ENCODE data around the gene UGT2B10.

Gene UGT2B10

GRCh38 chr4:68871809-68872642, 56.2 kb downstream of the UGT2B10 start:
- DNase-seq (ENCODE audit: low read depth in 3 of 3): no peak

- DNase-seq (ENCODE audit: low read depth in 3 of 3): no peak
These were observed 57.1 kb downstream of the UGT2B10 start for GRCh38 chr4:68872643-68873502.

DNA sequence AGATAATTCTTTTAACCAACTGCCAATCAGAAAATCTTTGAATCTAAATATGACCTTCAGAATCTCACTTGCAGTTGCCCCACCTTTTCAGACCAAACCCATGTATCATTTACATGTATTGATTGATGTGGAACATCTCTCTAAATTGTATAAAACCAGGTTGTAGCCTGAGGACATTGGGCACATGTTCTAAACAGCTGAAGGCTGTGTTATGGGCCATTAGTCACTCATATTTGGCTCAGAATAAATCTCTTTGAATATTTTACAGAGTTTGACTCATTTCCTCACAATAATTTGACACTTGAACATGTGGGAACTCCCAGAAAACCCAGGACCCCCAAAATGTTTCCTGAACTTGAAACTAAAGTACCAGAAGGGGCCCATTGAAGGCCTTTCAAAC, 58.7 kb downstream of the UGT2B10 start:
- no peak for DNase-seq (ENCODE audit: low read depth in 3 of 3)

GRCh38 chr4:68877555-68877954, 61.8 kb downstream of the UGT2B10 start:
- no peak for DNase-seq (ENCODE audit: low read depth in 3 of 3)

GRCh38 chr4:68878048-68878447, 62.3 kb downstream of the UGT2B10 start:
- DNase-seq (ENCODE audit: low read depth in 3 of 3): no peak
